K562 (cell line): ENCODE measurements around the gene ZNF652. TPM values are rescaled to one million over a fixed set of nuclear protein-coding genes. Genes with fewer than 3 reads are reported as not detected.

ENCODE experiments used
- CEBPB ChIP-seq: fragments of 450-650 bp; IDR thresholded peaks from 2 replicates; pipeline ENCODE4 v1.6.1; 2016; ENCODE audit warnings: missing genetic modification characterization, missing compliant biosample characterization
- CREB3 ChIP-seq: fragments of 450-650 bp; conservative IDR thresholded peaks from 2 replicates; pipeline ENCODE4 v1.6.1; 2016; ENCODE audit warnings: missing genetic modification characterization, low read depth, mild to moderate bottlenecking, missing compliant biosample characterization, moderate library complexity
- E2F4 ChIP-seq: sonication (generic); formaldehyde crosslinking; IDR thresholded peaks from 2 replicates; pipeline ENCODE4 v1.8.0; 2022; ENCODE audit warnings: mild to moderate bottlenecking, low read depth, missing genetic modification reagents
- FIP1L1 ChIP-seq: fragments of 200-400 bp; formaldehyde crosslinking; IDR thresholded peaks from 2 replicates; pipeline ENCODE4 v1.6.1; 2018; ENCODE audit warnings: mild to moderate bottlenecking, low read depth, low read length; ENCODE audit not compliant: poor library complexity, severe bottlenecking
- FOXJ2 ChIP-seq: fragments of 200-800 bp; sonication (Bioruptor generic); IDR thresholded peaks from 2 replicates; pipeline ENCODE4 v1.6.1; 2016; ENCODE audit warnings: missing genetic modification characterization, missing compliant biosample characterization
- HDAC2 ChIP-seq: fragments of 450-650 bp; IDR thresholded peaks from 2 replicates; pipeline ENCODE4 v1.6.1; 2016; ENCODE audit warnings: mild to moderate bottlenecking
- HMG20B ChIP-seq: fragments of 250-450 bp; sonication (Bioruptor Pico); IDR thresholded peaks from 2 replicates; pipeline ENCODE4 v1.5.0; 2021; ENCODE audit warnings: mild to moderate bottlenecking
- IRF2 ChIP-seq: sonication (generic); formaldehyde crosslinking; IDR thresholded peaks from 2 replicates; pipeline ENCODE4 v1.8.1; 2022; ENCODE audit warnings: mild to moderate bottlenecking, missing genetic modification reagents
- LEF1 ChIP-seq: fragments of 450-650 bp; IDR thresholded peaks from 2 replicates; pipeline ENCODE4 v1.6.1; 2016; ENCODE audit warnings: mild to moderate bottlenecking
- MNT ChIP-seq, 2 experiments: fragments of 450-650 bp; conservative IDR thresholded peaks; 2 replicates each; pipeline ENCODE4 v1.6.1; 2017; ENCODE audit warnings: mild to moderate bottlenecking in 2 of 2, moderate library complexity in 2 of 2
- MTA2 ChIP-seq: fragments of 450-650 bp; IDR thresholded peaks from 2 replicates; pipeline ENCODE4 v1.6.1; 2016; ENCODE audit warnings: low read depth
- NR3C1 ChIP-seq: sonication (generic); formaldehyde crosslinking; IDR thresholded peaks from 2 replicates; pipeline ENCODE4 v1.8.1; 2022; ENCODE audit warnings: missing genetic modification reagents
- OTX1 ChIP-seq: fragments of 450-650 bp; formaldehyde crosslinking; IDR thresholded peaks from 2 replicates; pipeline ENCODE4 v1.4.0; 2022; ENCODE audit warnings: mild to moderate bottlenecking
- RBFOX2 ChIP-seq: fragments of 200-400 bp; formaldehyde crosslinking; IDR thresholded peaks from 2 replicates; pipeline ENCODE4 v1.6.1; 2017; ENCODE audit warnings: low read depth, mild to moderate bottlenecking, low read length, moderate library complexity
- SRF ChIP-seq, 2 experiments: fragments of 250-450, 450-650 bp in 1 of 2; sonication (Bioruptor Pico) in 1 of 2; sonication (generic) in 1 of 2; formaldehyde crosslinking; IDR thresholded peaks; 2 replicates each; pipeline versions ENCODE4 v1.5.0 to v1.5.1; 2020 to 2022; ENCODE audit warnings: mild to moderate bottlenecking in 1 of 2, missing genetic modification reagents in 1 of 2
- SRSF3 ChIP-seq: fragments of 200-400 bp; formaldehyde crosslinking; IDR thresholded peaks from 2 replicates; pipeline ENCODE4 v1.6.1; 2016; ENCODE audit warnings: mild to moderate bottlenecking, low read length, moderate library complexity; ENCODE audit not compliant: insufficient read depth
- TEAD4 ChIP-seq, 2 experiments: sonication (generic) in 1 of 2; formaldehyde crosslinking in 1 of 2; IDR thresholded peaks; 2 replicates each; pipeline versions ENCODE4 v1.6.1 to v1.8.0; 2012 to 2022; ENCODE audit warnings: borderline replicate concordance in 1 of 2, inconsistent platforms in 1 of 2, low read length in 1 of 2, mild to moderate bottlenecking in 1 of 2, missing genetic modification reagents in 1 of 2
- TFAP4 ChIP-seq: sonication (generic); formaldehyde crosslinking; IDR thresholded peaks from 2 replicates; pipeline ENCODE4 v1.8.0; 2022; ENCODE audit warnings: missing genetic modification reagents, mild to moderate bottlenecking, moderate library complexity, borderline replicate concordance
- ZBTB17 ChIP-seq: fragments of 450-650 bp; formaldehyde crosslinking; IDR thresholded peaks from 2 replicates; pipeline ENCODE4 v1.4.0; 2020; ENCODE audit warnings: mild to moderate bottlenecking
- ZBTB7A ChIP-seq: IDR thresholded peaks from 2 replicates; pipeline ENCODE4 v1.6.1; 2011; ENCODE audit warnings: low read depth, mild to moderate bottlenecking, low read length, moderate library complexity, borderline replicate concordance; ENCODE audit not compliant: control insufficient read depth
- ZC3H4 ChIP-seq: sonication (generic); formaldehyde crosslinking; IDR thresholded peaks from 2 replicates; pipeline ENCODE4 v1.9.0; 2021; ENCODE audit warnings: missing genetic modification reagents, borderline replicate concordance
- ZNF354B ChIP-seq: fragments of 250-450 bp; sonication (Bioruptor Pico); IDR thresholded peaks from 2 replicates; pipeline ENCODE4 v1.4.0; 2020
- ZNF584 ChIP-seq: fragments of 200-800 bp; sonication (Bioruptor generic); IDR thresholded peaks from 2 replicates; pipeline ENCODE4 v1.6.1; 2016; ENCODE audit warnings: low read depth, mild to moderate bottlenecking, missing genetic modification characterization, missing compliant biosample characterization
- polyA plus RNA-seq, 8 experiments: library from polyadenylated mRNA; depleted of rRNA in 4 of 8; stranded (reverse) in 5 of 8; unstranded in 3 of 8; fragments of >200 nt; fragmentation: Nextera tagmentation in 2 of 8; fragmentation: Illumina TruSeq in 1 of 8; extraction: Ambion mirVana in 2 of 8; extraction: Trizol in 1 of 8; gene quantifications; 2 replicates each; pipeline versions ENCODE4 v1.2.1 to v1.2.3, GENCODE V29; 2011 to 2014; ENCODE audit warnings: inconsistent platforms in 1 of 8, missing spikeins in 1 of 8
- total RNA-seq, 7 experiments: library from RNA; depleted of rRNA in 6 of 7; stranded (reverse); fragments of >200 nt in 6 of 7; fragmentation: Illumina TruSeq in 2 of 7; extraction: Trizol in 2 of 7; gene quantifications; 2 replicates each; pipeline versions ENCODE4 v1.2.1 to v1.2.3, GENCODE V29; 2011 to 2021; ENCODE audit warnings: low replicate concordance in 1 of 7

ZNF652 gene
- total and polyA plus RNA-seq, 9 of the 15 experiments (the other 6 are each of a cell fraction or from before 2014, with no cell fraction given), result 5.1 to 15.5 (median 7.8) TPM

GRCh38 chr17:49361129-49361901 lies 735 bp downstream of the ZNF652 start (continued):
- TF ChIP-seq OTX1 (CRISPR knock-in tag) (no peak), ZBTB7A (peak; percentile 21; the same call in 1 of the 2 replicates), CEBPB (no peak), NR3C1 (CRISPR knock-in tag) (no peak), HDAC2 (peak; percentile 40; the same call in 1 of the 2 replicates), E2F4 (CRISPR knock-in tag) (no peak), FIP1L1 (peak; percentile 75), SRF (CRISPR knock-in tag; IDR thresholded peaks at IDR 0.05) (0 out of 4 replicates have a peak, but pooled peaks of 1 of the 2 experiments have one; percentile 30), ZBTB17 (CRISPR knock-in tag) (0 out of 2 replicates have a peak, but pooled peaks have one; percentile 12), MNT (conservative IDR thresholded peaks at IDR 0.05) (0 out of 4 replicates have a peak, but pooled peaks of 1 of the 2 experiments have one; percentile 34), RBFOX2 (peak; percentile 67), ZC3H4 (CRISPR knock-in tag) (no peak; the same call in 1 of the 2 replicates), ZNF354B (CRISPR knock-in tag) (no peak), CREB3 (tag) (no peak), TEAD4 (IDR thresholded peaks at IDR 0.05; ENCODE audit: low read length) (peak; percentile 73), TEAD4 (CRISPR knock-in tag; IDR thresholded peaks at IDR 0.05; ENCODE audit: borderline replicate concordance) (no peak), TFAP4 (CRISPR knock-in tag) (peak; percentile 90), FOXJ2 (tag) (no peak), ZNF584 (CRISPR knock-in tag) (no peak), MTA2 (no peak), HMG20B (no peak), LEF1 (peak; percentile 34; the same call in 1 of the 2 replicates), IRF2 (CRISPR knock-in tag) (no peak), SRSF3 (no peak)
